ENCODE data around the gene ZNF160.
"Not testable (repeated sequence)": the region's sequence is repeated elsewhere in the genome, so short reads cannot be mapped to it uniquely, and the experiment has no call there.

Gene ZNF160

DNA sequence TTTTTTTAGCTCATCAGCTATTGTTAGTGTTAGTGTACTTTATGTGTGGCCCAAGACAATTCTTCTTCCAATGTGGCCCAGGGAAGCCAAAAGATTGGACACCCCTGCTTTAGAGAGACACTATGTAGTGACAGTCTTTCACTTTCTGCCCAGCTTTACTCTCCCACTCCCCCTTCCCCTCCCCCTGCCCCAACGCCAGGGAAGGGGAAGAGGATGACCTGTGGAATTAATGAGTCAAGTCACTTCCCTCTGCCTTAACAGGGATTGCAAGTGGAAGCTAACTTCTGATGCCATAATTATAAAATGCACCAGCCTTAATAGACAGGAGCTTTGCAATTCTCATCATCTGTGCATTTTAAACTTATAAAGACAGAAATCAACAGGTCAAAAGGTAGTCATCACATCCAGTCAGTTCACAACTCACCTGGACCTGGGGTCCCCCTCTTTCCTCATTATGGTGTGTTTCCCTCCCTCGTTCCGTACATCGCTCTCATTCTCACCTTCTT, 27.9 kb upstream of the ZNF160 start:
- TF ChIP-seq, protein P1, sequence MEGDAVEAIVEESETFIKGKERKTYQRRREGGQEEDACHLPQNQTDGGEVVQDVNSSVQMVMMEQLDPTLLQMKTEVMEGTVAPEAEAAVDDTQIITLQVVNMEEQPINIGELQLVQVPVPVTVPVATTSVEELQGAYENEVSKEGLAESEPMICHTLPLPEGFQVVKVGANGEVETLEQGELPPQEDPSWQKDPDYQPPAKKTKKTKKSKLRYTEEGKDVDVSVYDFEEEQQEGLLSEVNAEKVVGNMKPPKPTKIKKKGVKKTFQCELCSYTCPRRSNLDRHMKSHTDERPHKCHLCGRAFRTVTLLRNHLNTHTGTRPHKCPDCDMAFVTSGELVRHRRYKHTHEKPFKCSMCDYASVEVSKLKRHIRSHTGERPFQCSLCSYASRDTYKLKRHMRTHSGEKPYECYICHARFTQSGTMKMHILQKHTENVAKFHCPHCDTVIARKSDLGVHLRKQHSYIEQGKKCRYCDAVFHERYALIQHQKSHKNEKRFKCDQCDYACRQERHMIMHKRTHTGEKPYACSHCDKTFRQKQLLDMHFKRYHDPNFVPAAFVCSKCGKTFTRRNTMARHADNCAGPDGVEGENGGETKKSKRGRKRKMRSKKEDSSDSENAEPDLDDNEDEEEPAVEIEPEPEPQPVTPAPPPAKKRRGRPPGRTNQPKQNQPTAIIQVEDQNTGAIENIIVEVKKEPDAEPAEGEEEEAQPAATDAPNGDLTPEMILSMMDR (IDR thresholded peaks at IDR 0.05; ENCODE audit: low read depth, low read length): no peak
- H3K4me3 ChIP-seq (ENCODE audit: low read depth, low read length): no peak overlapping the region

DNA sequence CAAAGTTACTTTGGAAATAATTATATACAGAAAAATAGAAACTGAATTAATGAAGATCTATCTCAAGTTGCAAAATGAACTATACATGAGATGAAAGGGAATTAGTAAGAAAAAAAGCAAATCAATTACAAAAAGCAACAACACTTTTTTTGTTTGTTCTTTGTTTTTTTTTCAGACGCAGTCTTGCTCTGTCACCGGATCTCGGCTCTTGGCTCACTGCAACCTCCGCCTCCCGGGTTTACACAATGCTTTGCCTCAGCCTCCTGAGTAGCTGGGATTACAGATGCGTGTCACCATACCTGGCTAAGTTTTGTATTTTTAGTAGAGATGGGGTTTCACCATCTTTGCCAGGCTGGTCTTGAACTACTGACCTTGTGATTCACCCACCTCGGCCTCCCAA, 27.3 kb upstream of the ZNF160 start:
- TF ChIP-seq, protein P1 (IDR thresholded peaks at IDR 0.05; ENCODE audit: low read depth, low read length): no peak
- H3K4me3 ChIP-seq (ENCODE audit: low read depth, low read length): no peak overlapping the region

DNA sequence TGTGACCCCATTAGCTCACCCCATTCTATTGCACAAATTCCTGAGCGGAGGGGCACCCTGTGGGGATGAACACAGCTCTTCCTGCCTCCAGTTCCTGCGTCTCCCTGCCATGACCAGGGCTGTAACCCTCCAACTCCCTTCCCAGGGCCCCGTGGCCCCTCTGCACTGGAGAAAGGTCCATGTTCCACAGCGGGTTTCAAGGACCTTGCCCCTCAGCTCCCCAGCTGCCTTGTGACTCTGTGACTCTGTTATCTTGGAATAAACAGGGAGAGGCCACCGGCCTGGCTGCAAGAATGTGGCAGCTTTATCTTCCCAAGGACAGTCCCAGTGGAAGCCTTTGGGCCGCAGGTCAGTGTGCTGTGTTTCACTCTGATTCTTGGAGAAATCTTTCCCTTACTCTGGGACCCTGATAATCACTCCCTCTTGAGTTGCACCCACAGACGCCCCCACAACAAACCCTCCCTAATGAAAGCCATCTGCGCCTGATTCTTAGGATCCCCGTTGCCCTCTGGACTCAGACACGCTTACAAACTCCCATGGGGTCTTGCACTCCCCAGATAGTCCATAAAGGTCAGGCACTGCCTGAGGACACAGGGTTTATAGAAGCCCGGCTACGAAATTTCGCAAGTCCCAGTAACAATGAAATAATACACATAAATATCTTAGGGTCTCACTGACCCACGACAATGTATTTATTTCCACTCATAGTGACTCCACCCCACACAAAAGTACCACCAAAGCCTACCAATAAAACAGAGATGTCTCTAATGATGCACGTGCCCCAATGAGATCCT, 23.7 kb upstream of the ZNF160 start:
- H3K4me3 ChIP-seq (ENCODE audit: low read depth, low read length): not testable (repeated sequence)

DNA sequence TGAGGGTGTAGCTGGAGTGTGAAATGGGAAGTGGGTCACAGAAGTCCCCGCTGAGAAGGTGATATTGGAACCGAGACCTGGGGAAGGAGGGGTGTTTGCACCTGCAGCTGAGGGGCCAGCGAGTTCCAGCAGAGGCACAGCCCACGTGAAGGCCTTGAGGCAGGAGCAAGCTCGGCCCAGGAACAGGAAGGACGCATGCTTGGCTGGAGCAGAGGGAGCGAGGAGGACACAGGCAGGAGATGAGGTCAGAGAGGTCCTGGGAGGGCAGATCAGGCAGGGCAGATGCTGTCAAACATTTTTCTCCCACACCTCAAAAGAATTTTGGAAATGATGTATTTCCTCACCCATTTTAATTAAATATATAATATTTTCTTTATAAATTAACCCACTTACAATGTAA, 20.2 kb upstream of the ZNF160 start:
- H3K4me3 ChIP-seq (ENCODE audit: low read depth, low read length): no peak overlapping the region
- TF ChIP-seq, protein P1 (IDR thresholded peaks at IDR 0.05; ENCODE audit: low read depth, low read length): no peak

DNA sequence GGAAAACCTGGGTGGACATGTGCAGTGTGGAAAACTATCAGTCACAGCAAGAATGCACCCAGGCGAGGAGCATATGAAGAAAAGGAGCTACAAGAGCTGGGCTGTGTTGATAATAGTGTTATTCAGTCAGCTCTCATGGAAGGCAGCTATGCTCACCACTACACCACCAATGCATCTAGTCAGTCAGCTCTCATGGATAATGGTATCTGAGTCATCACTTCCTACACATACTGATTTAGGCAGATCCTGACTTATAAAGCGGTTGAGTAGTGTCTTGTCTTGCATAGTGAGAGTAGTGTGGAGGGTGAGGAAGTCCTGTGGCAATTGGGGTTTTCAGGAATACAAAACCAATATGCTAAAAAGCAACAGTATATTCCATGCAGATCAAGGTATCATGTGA, 9.1 kb upstream of the ZNF160 start:
- no peak overlapping the region for H3K4me3 ChIP-seq (ENCODE audit: low read depth, low read length)
- TF ChIP-seq, protein P1 (IDR thresholded peaks at IDR 0.05; ENCODE audit: low read depth, low read length): no peak

DNA sequence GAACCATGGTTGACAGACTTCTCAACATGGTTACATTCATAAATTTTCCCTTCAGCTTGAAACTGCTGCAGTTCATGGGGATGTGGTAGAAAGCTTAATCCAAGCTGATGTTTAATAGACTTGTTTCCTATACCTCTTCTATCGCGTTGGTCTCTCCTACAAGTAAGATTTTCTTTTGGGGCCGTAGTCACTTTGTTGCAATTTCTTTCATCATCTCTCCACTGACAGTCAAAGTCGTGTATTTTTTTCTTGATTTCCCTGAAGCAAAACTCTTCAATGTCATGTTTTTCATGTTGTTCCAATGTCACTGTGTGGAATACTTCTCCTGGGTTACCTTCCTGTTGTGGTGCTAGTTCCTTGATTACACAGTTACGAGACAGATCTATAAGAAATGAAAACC, 6.3 kb upstream of the ZNF160 start:
- no peak overlapping the region for H3K4me3 ChIP-seq (ENCODE audit: low read depth, low read length)
- TF ChIP-seq, protein P1 (IDR thresholded peaks at IDR 0.05; ENCODE audit: low read depth, low read length): no peak

DNA sequence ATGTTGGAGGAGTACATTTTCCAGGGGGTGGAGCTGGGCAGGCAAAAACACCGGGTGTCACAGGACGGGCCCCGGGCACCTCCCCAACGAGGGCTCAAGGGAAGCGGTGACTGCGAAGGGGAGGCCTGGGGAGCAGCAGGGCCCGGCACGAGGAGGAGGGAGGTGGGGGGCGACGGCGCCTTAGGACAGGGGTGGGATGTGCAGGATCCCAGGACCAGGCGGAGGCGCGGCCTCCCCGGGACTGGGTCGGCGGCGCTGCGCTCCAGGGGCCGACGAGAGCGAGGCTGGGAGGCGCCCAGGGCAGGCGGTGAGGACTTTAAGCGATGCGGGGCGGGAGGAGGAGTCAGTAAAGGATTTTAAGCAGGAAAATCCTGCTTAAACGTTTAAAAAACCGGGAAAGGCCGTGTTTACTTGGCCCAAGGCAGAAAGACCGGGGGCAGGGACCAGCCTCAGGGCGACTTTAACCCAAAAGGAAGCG, 427 bp downstream of the ZNF160 start:
- TF ChIP-seq, protein P1 (IDR thresholded peaks at IDR 0.05; ENCODE audit: low read depth, low read length): no peak
- peak overlapping the region; percentile 96 for H3K4me3 ChIP-seq (ENCODE audit: low read depth, low read length)
